WI38 (cell line): ENCODE measurements around the gene LOXL4.

Experiments used
- H3K4me3 ChIP-seq: 2 replicates; pipeline ENCODE4 v1.5.1; 2011; ENCODE audit warnings: low read depth, mild to moderate bottlenecking, control low read depth, low read length
- CTCF ChIP-seq: IDR thresholded peaks from 2 replicates; pipeline ENCODE4 v1.5.1; 2012; ENCODE audit warnings: low read depth, mild to moderate bottlenecking, control low read depth, low read length

LOXL4 gene

GRCh38 chr10:98269435-98269912 lies 1.5 kb upstream of the LOXL4 start:
- no peak for TF ChIP-seq CTCF
- H3K4me3 ChIP-seq = no peak overlapping the region

- TF ChIP-seq CTCF = no peak
- H3K4me3 ChIP-seq = peak overlapping the region; percentile 56
Observed at GRCh38 chr10:98268694-98269431, 869 bp upstream of the LOXL4 start.

GRCh38 chr10:98267069-98267893 lies 713 bp downstream of the LOXL4 start:
- TF ChIP-seq CTCF = no peak
- peak overlapping the region; percentile 56 for H3K4me3 ChIP-seq

GRCh38 chr10:98266647-98267046 lies 1.3 kb downstream of the LOXL4 start:
- no peak for TF ChIP-seq CTCF
- no peak overlapping the region for H3K4me3 ChIP-seq

- TF ChIP-seq CTCF = no peak
- no peak overlapping the region for H3K4me3 ChIP-seq
Observed at GRCh38 chr10:98265403-98266378, 2.3 kb downstream of the LOXL4 start.

GRCh38 chr10:98264378-98265065 lies 3.5 kb downstream of the LOXL4 start:
- H3K4me3 ChIP-seq = no peak overlapping the region

More at GRCh38 chr10:98264378-98265065, 3.5 kb downstream of the LOXL4 start:
- no peak for TF ChIP-seq CTCF
